Measurements from ENCODE around the gene TMEM53.

GRCh38 chr1:44646261-44647110 lies 27.8 kb downstream of the TMEM53 start:
- TF ChIP-seq POLR2AphosphoS5 (IDR thresholded peaks at IDR 0.05; ENCODE audit: borderline replicate concordance, low read depth, low read length) = no peak
- TF ChIP-seq EZH2 (IDR thresholded peaks at IDR 0.05) = no peak
